ENCODE measurements around the gene ABHD6. TPM values are rescaled to one million over a fixed set of nuclear protein-coding genes. Genes with fewer than 3 reads are reported as not detected.

The ABHD6 gene
- total RNA-seq, 1 experiment from 2014 or later = 2.2 TPM

- Histone ChIP-seq H3K14ac (ENCODE audit: insufficient read depth, low read length) (no peak overlapping the region), H3K4me1 (ENCODE audit: insufficient read depth, low read length) (no peaks in the 10 kb centered on the region), H2BK20ac (ENCODE audit: low read depth, low read length, poor library complexity, severe bottlenecking) (no peak overlapping the region), H3K4me2 (ENCODE audit: insufficient read depth, insufficient read length, low read length) (peak overlapping the region; percentile 88), H3K79me2 (ENCODE audit: insufficient read depth, low read length) (no peaks in the 10 kb centered on the region), H2BK12ac (ENCODE audit: insufficient read length, low read depth, low read length) (no peak overlapping the region), H3K9me3 (ENCODE audit: control insufficient read depth, low read depth, low read length) (no peaks in the 10 kb centered on the region), H2BK120ac (ENCODE audit: low read depth, low read length, poor library complexity, severe bottlenecking) (no peak overlapping the region), H2AFZ (ENCODE audit: low read length) (no peak overlapping the region), H4K20me1 (ENCODE audit: control insufficient read depth, insufficient read depth, insufficient read length) (no peaks in the 10 kb centered on the region), H3K4ac (ENCODE audit: low read depth, low read length) (no peak overlapping the region), H2BK15ac (ENCODE audit: low read depth, low read length) (no peak overlapping the region), H2AK5ac (ENCODE audit: insufficient read length, low read length) (no peak overlapping the region), H4K5ac (ENCODE audit: insufficient read length, low read depth, low read length) (no peak overlapping the region), H3K56ac (ENCODE audit: insufficient read length, low read depth, low read length) (no peak overlapping the region), H4K91ac (ENCODE audit: insufficient read length, low read depth, low read length) (no peak overlapping the region), H3K27ac (ENCODE audit: insufficient read length, low read depth, low read length) (no peak overlapping the region), H3T11ph (ENCODE audit: low read length) (no peak overlapping the region), H3K23ac (ENCODE audit: insufficient read length, low read depth, low read length) (no peak overlapping the region), H3K23me2 (ENCODE audit: insufficient read length, low read depth, low read length, poor library complexity, severe bottlenecking) (peaks cover 19% of the 10 kb centered on the region), H3K18ac (ENCODE audit: insufficient read length, low read depth, low read length) (no peak overlapping the region), H3K9ac (ENCODE audit: extremely low read depth, insufficient read length, low read length) (no peak overlapping the region), H2BK5ac (ENCODE audit: insufficient read length, low read length) (no peak overlapping the region), H3K27me3 (ENCODE audit: insufficient read depth, low read length) (peaks cover 11% of the 10 kb centered on the region; the same call in 1 of the 2 replicates), H3K79me1 (ENCODE audit: insufficient read depth, low read depth, low read length, poor library complexity, severe bottlenecking) (no peaks in the 10 kb centered on the region), H4K8ac (replicated peaks; ENCODE audit: insufficient read length, low read depth, low read length) (no peak overlapping the region)
- peak overlapping the region; percentile 82 to 93 for H3K4me3 Mint-ChIP-seq
- H3K27me3 Mint-ChIP-seq (ENCODE audit: low read depth) = peaks cover 74% of the 10 kb centered on the region
- no peaks in the 10 kb centered on the region for H3K36me3 Mint-ChIP-seq (ENCODE audit: insufficient read depth in 1 of 3, low read depth in 3 of 3)
- no CpG with 5 or more reads among the region's 7 CpGs for WGBS (ENCODE audit: extremely low coverage, insufficient read length, low lambda C conversion rate)
- H3K4me1 Mint-ChIP-seq = peaks cover 8 to 11% of the 10 kb centered on the region in 2 experiments
- TF ChIP-seq, protein P1, sequence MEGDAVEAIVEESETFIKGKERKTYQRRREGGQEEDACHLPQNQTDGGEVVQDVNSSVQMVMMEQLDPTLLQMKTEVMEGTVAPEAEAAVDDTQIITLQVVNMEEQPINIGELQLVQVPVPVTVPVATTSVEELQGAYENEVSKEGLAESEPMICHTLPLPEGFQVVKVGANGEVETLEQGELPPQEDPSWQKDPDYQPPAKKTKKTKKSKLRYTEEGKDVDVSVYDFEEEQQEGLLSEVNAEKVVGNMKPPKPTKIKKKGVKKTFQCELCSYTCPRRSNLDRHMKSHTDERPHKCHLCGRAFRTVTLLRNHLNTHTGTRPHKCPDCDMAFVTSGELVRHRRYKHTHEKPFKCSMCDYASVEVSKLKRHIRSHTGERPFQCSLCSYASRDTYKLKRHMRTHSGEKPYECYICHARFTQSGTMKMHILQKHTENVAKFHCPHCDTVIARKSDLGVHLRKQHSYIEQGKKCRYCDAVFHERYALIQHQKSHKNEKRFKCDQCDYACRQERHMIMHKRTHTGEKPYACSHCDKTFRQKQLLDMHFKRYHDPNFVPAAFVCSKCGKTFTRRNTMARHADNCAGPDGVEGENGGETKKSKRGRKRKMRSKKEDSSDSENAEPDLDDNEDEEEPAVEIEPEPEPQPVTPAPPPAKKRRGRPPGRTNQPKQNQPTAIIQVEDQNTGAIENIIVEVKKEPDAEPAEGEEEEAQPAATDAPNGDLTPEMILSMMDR (conservative IDR thresholded peaks at IDR 0.05) = no peak
- DNase-seq = no peak
- no peaks in the 10 kb centered on the region for H3K9me3 Mint-ChIP-seq
- H3K27ac Mint-ChIP-seq = no peak overlapping the region
Measured at GRCh38 chr3:58238830-58239229, 1.2 kb downstream of the ABHD6 start.

Data from H9 (cell line).